HG02571 (cell line): ENCODE results near the gene PTPRH.
"Not testable (repeated sequence)": the region's sequence is repeated elsewhere in the genome, so short reads cannot be mapped to it uniquely, and the experiment has no call there.

ENCODE experiments used
- ATAC-seq: cut with Tn5 transposase; IDR thresholded peaks from one replicate; pipeline ENCODE4 v1.9.1; 2021; ENCODE audit warnings: mild to moderate bottlenecking, moderate library complexity; ENCODE audit not compliant: unreplicated experiment

PTPRH gene

DNA sequence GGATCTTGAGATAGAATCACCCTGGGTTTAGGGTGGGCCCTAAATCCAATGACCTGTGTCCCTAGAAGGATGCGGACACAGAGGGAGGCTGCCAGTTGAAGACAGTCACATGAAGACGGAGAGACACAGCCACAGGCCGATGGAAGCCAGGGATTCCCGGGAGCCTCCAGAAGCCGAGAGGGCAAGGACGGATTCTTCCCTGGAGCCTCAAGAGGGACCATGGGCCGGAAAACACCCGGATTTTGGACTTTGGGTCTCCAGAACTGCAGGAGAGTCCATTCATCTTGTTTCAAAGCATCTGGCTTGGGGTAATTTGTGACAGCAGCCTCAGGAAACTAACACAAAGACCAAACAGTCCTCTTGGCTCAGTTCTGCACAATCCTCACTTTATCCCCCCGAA is 17.0 kb upstream of the PTPRH start:
- no peak for ATAC-seq

GRCh38 chr19:55225415-55225958 is 16.2 kb upstream of the PTPRH start:
- ATAC-seq: no peak

- ATAC-seq: not testable (repeated sequence)
Observed at GRCh38 chr19:55224679-55225414, 15.5 kb upstream of the PTPRH start.

DNA sequence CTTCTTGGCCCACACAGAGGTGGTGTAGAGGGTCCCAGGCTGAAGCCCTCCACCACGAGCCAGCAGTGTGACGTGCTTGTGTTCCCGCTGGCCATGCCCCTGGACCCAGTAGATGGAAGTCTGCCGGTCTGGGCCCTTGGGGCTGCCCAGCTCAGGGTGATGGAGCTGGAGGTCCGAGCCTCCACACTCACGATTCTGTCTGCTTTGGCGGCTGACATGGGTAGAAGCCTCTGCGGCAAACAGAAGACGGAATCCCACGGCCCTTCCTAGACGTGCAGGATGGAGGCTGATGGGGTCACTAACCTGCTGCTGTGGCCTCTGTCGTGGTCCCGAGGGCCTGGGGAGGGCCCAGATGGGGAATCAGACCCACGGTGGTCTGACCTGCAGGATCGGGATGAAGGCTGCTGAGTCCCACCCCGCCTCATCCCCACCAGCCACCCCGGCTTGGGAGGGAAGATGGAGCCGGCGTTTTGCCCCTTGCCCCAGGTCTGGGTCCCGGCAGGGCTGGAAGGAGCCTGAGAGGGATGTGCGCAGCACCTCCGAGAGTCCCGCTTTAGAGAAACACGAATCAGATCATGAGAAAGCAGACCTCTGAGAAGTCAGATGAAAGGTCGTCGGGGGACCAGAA is 14.9 kb upstream of the PTPRH start:
- no peak for ATAC-seq

GRCh38 chr19:55223291-55224037 is 14.2 kb upstream of the PTPRH start:
- ATAC-seq: no peak

DNA sequence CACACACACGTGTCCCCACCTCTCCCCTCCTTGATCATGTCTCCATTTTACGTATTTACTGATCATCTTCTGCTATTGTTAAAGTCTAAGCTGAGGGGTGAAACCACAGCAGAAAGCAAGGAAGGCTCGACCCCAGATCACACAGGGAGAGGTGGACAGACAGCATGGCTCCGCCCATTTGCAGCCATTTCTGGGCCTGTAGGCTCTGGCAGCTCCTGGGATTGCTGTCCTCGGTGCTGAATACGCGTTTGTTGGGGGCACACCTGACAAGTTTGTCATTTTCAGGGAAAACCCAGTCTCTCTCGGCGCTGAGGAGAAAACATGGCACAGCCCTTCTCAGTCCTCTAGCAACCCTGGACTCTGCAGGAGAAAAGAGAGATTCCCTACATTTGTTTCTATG is 11.2 kb upstream of the PTPRH start:
- ATAC-seq: no peak

DNA sequence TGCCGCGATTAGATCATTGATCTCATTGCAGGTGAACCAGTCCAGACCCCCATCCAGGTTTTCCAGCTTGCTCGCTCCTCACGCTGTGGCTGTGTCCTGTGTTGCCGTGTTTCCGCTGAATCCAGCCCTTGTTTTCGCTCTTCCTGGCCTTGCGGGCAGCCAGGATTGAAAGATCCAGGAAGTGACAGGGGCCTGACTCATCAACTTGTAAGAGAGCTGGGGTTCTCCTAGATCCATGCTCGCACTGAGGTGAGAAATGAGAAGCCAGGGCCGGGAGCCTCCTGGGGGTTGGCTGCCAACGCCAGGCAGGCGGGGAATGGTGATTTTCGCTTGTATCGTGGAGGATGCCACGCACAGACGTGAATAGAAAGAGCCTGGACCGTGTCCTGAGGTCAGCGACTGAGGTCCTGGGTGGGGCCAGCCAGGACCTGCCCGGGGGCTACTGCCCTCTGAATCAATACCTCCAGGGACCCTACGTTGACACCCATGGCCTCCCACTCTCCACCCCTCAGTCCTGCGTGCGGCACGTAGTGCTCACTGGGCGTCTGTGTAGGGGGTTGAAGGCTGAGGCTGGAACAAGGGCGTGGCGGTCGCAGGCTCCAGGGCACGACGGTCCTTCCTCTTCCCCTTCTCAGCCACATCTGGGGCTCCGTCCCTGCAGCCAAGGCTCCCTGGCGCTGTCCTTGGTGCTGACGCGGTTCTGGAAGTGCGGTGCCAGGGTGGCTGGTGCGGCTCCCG is 7.3 kb upstream of the PTPRH start:
- no peak for ATAC-seq

- ATAC-seq: no peak
Observed at GRCh38 chr19:55213547-55213946, 4.2 kb upstream of the PTPRH start.

DNA sequence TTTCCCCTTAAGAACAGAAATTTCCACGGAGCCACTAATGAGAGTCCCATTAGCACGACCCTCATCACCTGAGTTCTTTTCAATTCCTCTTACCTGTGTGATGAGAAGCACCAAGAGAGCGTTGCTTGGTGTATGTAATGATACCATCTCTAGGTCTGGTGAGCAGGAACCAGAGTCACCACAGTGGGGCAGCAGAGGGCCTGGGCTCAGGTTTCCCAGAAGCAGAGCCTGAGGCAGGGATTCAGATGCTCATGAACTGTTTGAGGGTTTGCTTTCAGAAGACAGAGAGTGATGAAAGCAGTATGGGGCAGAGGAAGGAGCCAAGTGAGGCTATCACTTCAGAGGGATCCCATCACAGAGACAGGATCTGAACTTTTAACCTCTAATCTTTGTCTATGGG is 3.1 kb upstream of the PTPRH start:
- ATAC-seq: no peak

GRCh38 chr19:55209693-55210472 is 582 bp upstream of the PTPRH start:
- ATAC-seq: no peak

- no peak for ATAC-seq
Observed at GRCh38 chr19:55206664-55207500, 2.4 kb downstream of the PTPRH start.

GRCh38 chr19:55202199-55202598 is 7.1 kb downstream of the PTPRH start:
- ATAC-seq: not testable (repeated sequence)

DNA sequence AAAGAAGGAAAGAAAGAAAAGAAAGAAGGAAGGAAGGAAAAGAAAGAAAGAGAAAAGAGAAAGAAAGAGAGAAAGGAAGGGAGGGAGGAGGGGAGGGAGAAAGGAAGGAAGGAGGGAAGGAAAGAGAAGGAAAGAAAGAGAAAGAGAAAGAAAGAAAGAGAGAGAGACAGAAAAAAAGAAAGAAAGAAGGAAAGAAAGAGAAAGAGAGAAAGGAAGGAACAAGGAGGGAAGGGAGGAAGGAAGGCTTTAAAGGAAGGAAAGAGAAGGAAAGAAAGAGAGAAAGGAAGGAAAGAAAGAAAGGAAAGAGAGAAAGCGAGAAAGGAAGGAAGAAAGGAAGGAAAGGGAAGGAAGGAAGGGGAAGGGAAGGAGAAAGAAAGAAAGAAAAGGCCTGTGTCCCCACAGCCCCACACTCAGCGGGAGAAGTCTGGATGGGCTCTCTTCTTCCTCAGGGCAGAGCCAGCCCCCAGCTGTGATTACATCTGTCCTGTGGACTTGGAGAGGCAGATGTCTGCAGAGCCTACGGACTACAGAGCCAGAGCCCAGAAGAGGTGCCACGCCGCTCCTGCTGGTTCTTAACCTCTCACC is 9.6 kb downstream of the PTPRH start:
- ATAC-seq: no peak

- ATAC-seq: no peak
Observed at GRCh38 chr19:55198651-55199050, 10.7 kb downstream of the PTPRH start.

DNA sequence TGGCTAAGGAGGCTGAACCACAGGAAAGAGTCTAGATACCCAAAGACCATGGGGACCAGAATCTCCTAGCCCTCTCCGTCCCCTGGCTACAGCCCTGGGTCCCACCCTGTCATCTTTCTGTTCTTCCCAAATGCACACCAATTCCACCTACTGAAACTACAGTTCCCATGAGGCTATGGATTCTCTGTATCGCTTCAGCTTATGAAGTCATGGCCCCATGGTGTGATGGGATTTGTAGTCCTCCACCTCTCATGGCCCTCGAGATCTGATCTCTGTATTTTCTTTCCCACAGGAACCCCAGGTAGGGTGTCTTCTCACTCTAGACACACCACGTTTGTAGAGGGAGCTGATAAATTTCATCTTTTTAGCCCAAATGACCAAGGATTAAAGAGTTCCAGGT is 11.8 kb downstream of the PTPRH start:
- no peak for ATAC-seq

- no peak for ATAC-seq
Observed at GRCh38 chr19:55196803-55197202, 12.5 kb downstream of the PTPRH start.

DNA sequence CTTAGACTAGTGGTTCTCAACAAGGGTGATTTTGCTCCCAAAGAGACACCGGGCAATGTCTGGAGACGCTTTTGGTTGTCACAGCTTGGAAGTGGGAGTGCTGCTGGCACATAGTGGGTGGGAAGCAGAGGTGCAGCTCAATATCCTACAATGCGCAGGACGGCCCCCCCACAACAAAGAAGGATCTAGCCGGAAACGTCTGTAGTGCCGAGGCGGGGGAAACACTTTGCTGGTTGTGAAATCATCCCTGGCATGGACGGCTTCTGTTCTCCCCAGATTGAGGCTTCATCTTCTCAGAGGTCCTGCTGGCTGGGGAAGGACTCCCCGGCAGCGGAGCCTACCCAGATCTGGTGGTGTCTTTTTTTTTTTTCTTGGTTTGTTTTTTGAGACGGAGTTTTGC is 15.8 kb downstream of the PTPRH start:
- ATAC-seq: no peak

- no peak for ATAC-seq
Observed at GRCh38 chr19:55189403-55189835, 19.9 kb downstream of the PTPRH start.

DNA sequence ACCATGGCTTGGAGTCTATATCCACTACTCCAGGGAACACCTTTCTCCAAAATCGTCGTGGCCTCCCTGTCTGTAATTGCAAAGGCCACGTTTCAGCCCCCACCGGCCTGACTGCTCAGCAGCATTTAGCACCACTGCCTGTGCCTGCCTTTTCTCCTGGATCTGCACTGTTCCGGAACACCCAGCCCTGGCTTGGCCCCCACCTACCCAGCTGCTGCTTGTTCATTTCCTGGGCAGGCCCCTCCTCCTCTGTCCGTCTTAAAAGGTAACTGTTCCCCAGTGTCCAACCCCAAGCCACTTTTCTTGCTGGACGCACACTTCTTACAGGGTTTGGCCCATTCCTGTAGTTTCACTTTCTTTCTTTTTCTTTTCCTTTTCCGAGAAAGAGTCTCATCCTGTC is 20.7 kb downstream of the PTPRH start:
- ATAC-seq: no peak
